Activated naive CD4-positive, alpha-beta T cell treated with anti-CD3 and anti-CD28 coated beads, Interleukin-2, amount 10 ng/mL, durations not matched to agents 5 hours and 36 hours (primary cell): ENCODE results near the gene CCDC106. TPM values are rescaled to one million over a fixed set of nuclear protein-coding genes. Genes with fewer than 3 reads are reported as not detected.

Source experiments
- total RNA-seq, 2 experiments: library from RNA; stranded (reverse); gene quantifications; one replicate each; pipeline ENCODE4 v1.2.3, GENCODE V29; 2021

CCDC106 gene
- total RNA-seq = 1 to 10 TPM; 8.8 to 8.9 TPM

GRCh38 chr19:55647732-55648584 is at the start of gene CCDC106:
Gene CCDC106, plus strand, starts transcription at chr19:55648212. Its CDS starts 835 bp downstream, at chr19:55649047.

GRCh38 chr19:55599468-55599841 is 48.6 kb upstream of the CCDC106 start, which contains the start of gene FIZ1:
Gene FIZ1, minus strand, starts transcription at chr19:55599517. Its CDS starts 1,652 bp downstream, at chr19:55597865.

GRCh38 chr19:55599842-55600661 is 48.0 kb upstream of the CCDC106 start, which contains the start of gene ZNF524:
Gene ZNF524, plus strand, starts transcription at chr19:55600288. Its CDS starts 1,825 bp downstream, at chr19:55602113.

GRCh38 chr19:55605637-55606470 is 42.2 kb upstream of the CCDC106 start, which contains the start of gene ZNF865:
Gene ZNF865, plus strand, starts transcription at chr19:55605647. Its CDS starts 7,972 bp downstream, at chr19:55613619.

GRCh38 chr19:55624109-55625003 is 23.7 kb upstream of the CCDC106 start, which contains the start of gene ZNF784:
Gene ZNF784, minus strand, starts transcription at chr19:55624566. Its CDS starts 5 bp downstream, at chr19:55624561.

GRCh38 chr19:55640577-55641425 is 7.2 kb upstream of the CCDC106 start, which contains the start of gene ZNF580:
Gene ZNF580, plus strand, starts transcription at chr19:55641002. Its CDS starts 1,507 bp downstream, at chr19:55642509.

GRCh38 chr19:55643003-55643886 is 4.8 kb upstream of the CCDC106 start, which contains the start of gene ZNF581:
Gene ZNF581, plus strand, starts transcription at chr19:55643649. Its CDS starts 923 bp downstream, at chr19:55644572.

GRCh38 chr19:55654868-55655647 is 7.0 kb downstream of the CCDC106 start, which contains the start of gene U2AF2:
Gene U2AF2, plus strand, starts transcription at chr19:55655035. Its CDS starts 70 bp downstream, at chr19:55655105.

GRCh38 chr19:55674841-55675660 is 27.0 kb downstream of the CCDC106 start, which contains the start of gene EPN1:
Gene EPN1, plus strand, starts transcription at chr19:55675226. Its CDS starts 3,402 bp downstream, at chr19:55678628.

Other genes with a start within 250 kb of the CCDC106 start
- gene UBE2S, start 240.4 kb upstream of the CCDC106 start, total RNA-seq = 100 to 1,000 TPM; 146 to 148 TPM
- gene SHISA7, start 204.9 kb upstream of the CCDC106 start, total RNA-seq = not detected
- 10 to 100 TPM; 15.7 to 16.6 TPM for gene ISOC2, start 186.6 kb upstream of the CCDC106 start, total RNA-seq
- gene C19orf85, start 183.5 kb upstream of the CCDC106 start, total RNA-seq = not detected
- 10 to 100 TPM in 1 of 2 experiments, 1 to 10 TPM in 1; 8.2 to 11.3 TPM for gene ZNF628, start 171.6 kb upstream of the CCDC106 start, total RNA-seq
- 1 to 10 TPM; 8.7 to 8.8 TPM for gene NAT14, start 163.0 kb upstream of the CCDC106 start, total RNA-seq
- gene SSC5D, start 159.8 kb upstream of the CCDC106 start, total RNA-seq = under 1 TPM; 0.12 to 0.53 TPM
- gene SBK2, start 111.1 kb upstream of the CCDC106 start, total RNA-seq = not detected
- gene SBK3, start 102.7 kb upstream of the CCDC106 start, total RNA-seq = not detected
- gene ZNF579, start 67.4 kb upstream of the CCDC106 start, total RNA-seq = 1 to 10 TPM; 6.4 to 7.8 TPM
- gene FIZ1, start 48.7 kb upstream of the CCDC106 start, total RNA-seq = 10 to 100 TPM; 14.7 to 16.3 TPM
- 10 to 100 TPM; 33.7 to 35.0 TPM for gene ZNF524, start 47.9 kb upstream of the CCDC106 start, total RNA-seq
- 10 to 100 TPM; 16.1 to 16.2 TPM for gene ZNF865, start 42.6 kb upstream of the CCDC106 start, total RNA-seq
- 1 to 10 TPM; 7.2 to 8.1 TPM for gene ZNF784, start 23.6 kb upstream of the CCDC106 start, total RNA-seq
- 10 to 100 TPM; 41.8 to 50.6 TPM for gene ZNF580, start 7.2 kb upstream of the CCDC106 start, total RNA-seq
- 10 to 100 TPM; 39.1 to 39.3 TPM for gene ZNF581, start 4.6 kb upstream of the CCDC106 start, total RNA-seq
- gene U2AF2, start 6.8 kb downstream of the CCDC106 start, total RNA-seq = 100 to 1,000 TPM; 221 to 225 TPM
- gene EPN1, start 27.0 kb downstream of the CCDC106 start, total RNA-seq = 10 to 100 TPM; 55.7 to 56.8 TPM
- gene NLRP9, start 90.2 kb downstream of the CCDC106 start, total RNA-seq = not detected
- gene RFPL4A, start 110.9 kb downstream of the CCDC106 start, total RNA-seq = not detected
- not detected for gene RFPL4AL1, start 120.9 kb downstream of the CCDC106 start, total RNA-seq
- gene NLRP11, start 183.8 kb downstream of the CCDC106 start, total RNA-seq = not detected
- not detected for gene NLRP4, start 188.3 kb downstream of the CCDC106 start, total RNA-seq